SK-N-SH (cell line): ENCODE measurements around the gene DNAH9. TPM values are rescaled to one million over a fixed set of nuclear protein-coding genes. Genes with fewer than 3 reads are reported as not detected.
"Not testable (repeated sequence)": the region's sequence is repeated elsewhere in the genome, so short reads cannot be mapped to it uniquely, and the experiment has no call there.

ENCODE experiments used
- CTCF ChIA-PET: fragments of 300-600, 350-600 bp; formaldehyde crosslinking; extraction: SDS; loops from one replicate; lab custom pipeline; 2021; lab: Yijun Ruan, JAX
- POLR2A ChIA-PET: fragments of 350-600 bp; sonication (Branson Sonifier 250); formaldehyde crosslinking; extraction: SDS; loops from one replicate; lab custom pipeline; 2020; ENCODE audit warnings: antibody characterized with exemption, inconsistent platforms; lab: Yijun Ruan, JAX
- DNase-seq: peaks from one replicate; pipeline ENCODE4 v3.0.0; 2012
- H2AFZ ChIP-seq: fragments of 200-600 bp; sonication (generic); 2 replicates; pipeline ENCODE4 v1.8.1; 2016; ENCODE audit warnings: antibody characterized with exemption, mild to moderate bottlenecking, low read depth
- H3F3A ChIP-seq: fragments of 200-600 bp; sonication (generic); replicated peaks from 2 replicates; pipeline ENCODE3; 2016; ENCODE audit warnings: antibody characterized with exemption, mild to moderate bottlenecking; ENCODE audit not compliant: insufficient read depth
- H3K27ac ChIP-seq, 2 experiments: fragments of 200-500 bp in 1 of 2; fragments of 200-600 bp in 1 of 2; sonication (Bioruptor generic) in 1 of 2; sonication (generic), shearing (Covaris generic) in 1 of 2; 2 replicates each; pipeline versions ENCODE4 v1.5.1 to v1.6.1; 2014 to 2016; ENCODE audit warnings: low read depth in 2 of 2, inconsistent platforms in 1 of 2, low read length in 1 of 2, mild to moderate bottlenecking in 1 of 2, mixed read lengths in 1 of 2
- H3K27me3 ChIP-seq: fragments of 200-600 bp; sonication (generic), shearing (Covaris generic); 2 replicates; pipeline ENCODE4 v1.6.1; 2016; ENCODE audit warnings: mixed run types; ENCODE audit not compliant: insufficient read depth
- H3K36me3 ChIP-seq, 2 experiments: fragments of 200-500 bp in 1 of 2; fragments of 200-600 bp in 1 of 2; sonication (Bioruptor generic) in 1 of 2; sonication (generic) in 1 of 2; replicated peaks in 1 of 2; 2 replicates each; pipeline versions ENCODE3 to v1.5.1; 2014 to 2016; ENCODE audit warnings: low read length in 1 of 2, mild to moderate bottlenecking in 1 of 2; ENCODE audit not compliant: insufficient read depth in 2 of 2, control insufficient read depth in 1 of 2
- H3K4me1 ChIP-seq, 2 experiments: fragments of 200-500 bp in 1 of 2; fragments of 200-600 bp in 1 of 2; sonication (Bioruptor generic) in 1 of 2; sonication (generic), shearing (Covaris generic) in 1 of 2; 2 replicates each; pipeline versions ENCODE4 v1.5.1 to v1.6.1; 2014 to 2016; ENCODE audit warnings: low read depth in 1 of 2, low read length in 1 of 2, mixed run types in 1 of 2; ENCODE audit not compliant: insufficient read depth in 2 of 2, control insufficient read depth in 1 of 2
- H3K4me2 ChIP-seq: fragments of 200-600 bp; sonication (generic), shearing (Covaris generic); 2 replicates; pipeline ENCODE4 v1.6.1; 2017; ENCODE audit warnings: mixed run types
- H3K4me3 ChIP-seq, 2 experiments: fragments of 200-500 bp in 1 of 2; fragments of 200-600 bp in 1 of 2; sonication (Bioruptor generic) in 1 of 2; sonication (generic), shearing (Covaris generic) in 1 of 2; 2 replicates each; pipeline versions ENCODE4 v1.5.1 to v1.8.1; 2014 to 2016; ENCODE audit warnings: low read depth in 2 of 2, inconsistent platforms in 1 of 2, low read length in 1 of 2, mild to moderate bottlenecking in 1 of 2, mixed read lengths in 1 of 2, moderate library complexity in 1 of 2
- H3K79me2 ChIP-seq: fragments of 200-600 bp; sonication (generic); 2 replicates; pipeline ENCODE4 v1.8.1; 2017; ENCODE audit warnings: mild to moderate bottlenecking; ENCODE audit not compliant: insufficient read depth
- H3K9ac ChIP-seq: fragments of 200-600 bp; sonication (generic); 2 replicates; pipeline ENCODE4 v1.6.1; 2017; ENCODE audit warnings: mixed run types
- H3K9me2 ChIP-seq: fragments of 200-600 bp; sonication (generic); 2 replicates; pipeline ENCODE4 v1.6.1; 2017; ENCODE audit warnings: mixed run types
- H3K9me3 ChIP-seq: fragments of 200-600 bp; sonication (generic); 2 replicates; pipeline ENCODE4 v1.6.1; 2017; ENCODE audit warnings: mixed run types, mild to moderate bottlenecking, moderate library complexity
- H4K20me1 ChIP-seq: fragments of 200-600 bp; sonication (generic); 2 replicates; pipeline ENCODE4 v1.6.1; 2017; ENCODE audit warnings: mild to moderate bottlenecking, mixed run types; ENCODE audit not compliant: insufficient read depth
- CHD2 ChIP-seq: fragments of 150-350 bp; IDR thresholded peaks from 2 replicates; pipeline ENCODE4 v1.6.1; 2018; ENCODE audit warnings: low read length; ENCODE audit not compliant: partially characterized antibody
- EZH2phosphoT487 ChIP-seq: fragments of 200-600 bp; sonication (generic); IDR thresholded peaks from 2 replicates; pipeline ENCODE4 v1.6.1; 2017; ENCODE audit warnings: low read depth, mixed run types, mild to moderate bottlenecking, antibody characterized with exemption, moderate library complexity, borderline replicate concordance
- JUND ChIP-seq: IDR thresholded peaks from 2 replicates; pipeline ENCODE4 v1.4.0; 2012
- MAX ChIP-seq: IDR thresholded peaks from 2 replicates; pipeline ENCODE4 v1.4.0; 2012; ENCODE audit warnings: low read depth
- PBX3 ChIP-seq: IDR thresholded peaks from 2 replicates; pipeline ENCODE4; 2012
- REST ChIP-seq: IDR thresholded peaks from 2 replicates; pipeline ENCODE4 v1.6.1; 2012; ENCODE audit warnings: mild to moderate bottlenecking, low read depth, low read length, moderate library complexity
- RFX5 ChIP-seq: IDR thresholded peaks from 2 replicates; pipeline ENCODE4 v1.6.1; 2012; ENCODE audit warnings: mild to moderate bottlenecking, improper control_type of control experiment, low read length
- TAF1 ChIP-seq: IDR thresholded peaks from 2 replicates; pipeline ENCODE4 v1.6.1; 2012; ENCODE audit warnings: low read depth, mild to moderate bottlenecking, low read length, moderate library complexity, borderline replicate concordance
- TCF12 ChIP-seq: IDR thresholded peaks from 2 replicates; pipeline ENCODE4 v1.4.0; 2012
- USF1 ChIP-seq: IDR thresholded peaks from 2 replicates; pipeline ENCODE4 v1.4.0; 2012; ENCODE audit warnings: low read depth, borderline replicate concordance
- YY1 ChIP-seq: IDR thresholded peaks from 2 replicates; pipeline ENCODE4 v1.4.0; 2012; ENCODE audit warnings: low read depth, mild to moderate bottlenecking
- ZBTB33 ChIP-seq: IDR thresholded peaks from 2 replicates; pipeline ENCODE4 v1.4.0; 2012; ENCODE audit warnings: low read depth, borderline replicate concordance
- whole genome bisulfite sequencing: methylation state at CpG from one replicate; pipeline ENCODE4 v1.1.6; 2017; ENCODE audit warnings: low lambda C conversion rate; 5-methylcytosine and 5-hydroxymethylcytosine counted together
- polyA plus RNA-seq, 3 experiments: library from polyadenylated mRNA; depleted of rRNA; stranded (reverse); fragments of >200 nt; gene quantifications; 2 replicates each; pipeline ENCODE4 v1.2.3, GENCODE V29; 2012

The DNAH9 gene
- polyA plus RNA-seq, 1 of the 3 experiments (the other 2 are of a cell fraction), result not detected

GRCh38 chr17:11954936-11955335 lies 356.7 kb downstream of the DNAH9 start:
- H3K9me3 ChIP-seq, result no peaks in the 10 kb centered on the region
- no peaks in the 10 kb centered on the region for H3F3A ChIP-seq
- H3K9me2 ChIP-seq, result no peaks in the 10 kb centered on the region
- ChIA-PET POLR2A (no interaction called here), CTCF (no interaction called here)
- H4K20me1 ChIP-seq, result no peaks in the 10 kb centered on the region
- no peak overlapping the region for H3K27ac ChIP-seq
- H3K79me2 ChIP-seq, result no peaks in the 10 kb centered on the region
- no peaks in the 10 kb centered on the region for H3K4me1 ChIP-seq
- TF ChIP-seq TCF12 (no peak), PBX3 (no peak), ZBTB33 (no peak), MAX (no peak), JUND (no peak)
- H3K36me3 ChIP-seq, result no peaks in the 10 kb centered on the region
- no peak for DNase-seq
- no peak overlapping the region for H2AFZ ChIP-seq
- H3K9ac ChIP-seq, result no peak overlapping the region
- H3K4me2 ChIP-seq, result no peak overlapping the region
- no peak overlapping the region for H3K4me3 ChIP-seq
- H3K27me3 ChIP-seq, result no peaks in the 10 kb centered on the region

GRCh38 chr17:11969565-11969964 lies 371.3 kb downstream of the DNAH9 start:
- no peaks in the 10 kb centered on the region for H3K79me2 ChIP-seq
- DNase-seq, result no peak
- TF ChIP-seq TAF1, result no peak
- TF ChIP-seq CHD2, result no peak
- no peak for TF ChIP-seq USF1
- TF ChIP-seq RFX5, result no peak
- TF ChIP-seq EZH2phosphoT487, result no peak
- TF ChIP-seq YY1, result no peak
- TF ChIP-seq REST, result no peak
- H3K36me3 ChIP-seq, result no peaks in the 10 kb centered on the region
- ChIA-PET POLR2A (no interaction called here), CTCF (interaction anchor here (1.0 kb wide), 1 partner anchor 1094 kb away, joined by 4 read pairs; no protein-coding TSS in a partner anchor)
- no peaks in the 10 kb centered on the region for H3F3A ChIP-seq
- H4K20me1 ChIP-seq, result no peaks in the 10 kb centered on the region
- 43% methylated on average over 2 of the region's 2 CpGs for WGBS
- H2AFZ ChIP-seq, result no peak overlapping the region
- no peak overlapping the region for H3K9ac ChIP-seq
- no peaks in the 10 kb centered on the region for H3K9me2 ChIP-seq
- no peaks in the 10 kb centered on the region for H3K9me3 ChIP-seq
- H3K27ac ChIP-seq, result no peak overlapping the region
- H3K27me3 ChIP-seq, result no peaks in the 10 kb centered on the region
- no peak overlapping the region for H3K4me3 ChIP-seq
- no peak overlapping the region for H3K4me2 ChIP-seq
- H3K4me1 ChIP-seq, result no peaks in the 10 kb centered on the region

- DNase-seq, H3K9ac ChIP-seq, H3K4me3 ChIP-seq, H4K20me1 ChIP-seq, H3K27me3 ChIP-seq, POLR2A ChIA-PET, H3K9me2 ChIP-seq, CTCF ChIA-PET, H3F3A ChIP-seq, H3K9me3 ChIP-seq, H2AFZ ChIP-seq, H3K4me2 ChIP-seq, H3K4me1 ChIP-seq, H3K27ac ChIP-seq, H3K79me2 ChIP-seq, H3K36me3 ChIP-seq: not testable (repeated sequence)
- WGBS, result 75% methylated on average over 19 of the region's 19 CpGs
These were observed 374.5 kb downstream of the DNAH9 start for GRCh38 chr17:11972741-11973140.
